Fibroblast of the aortic adventitia (primary cell): ENCODE results near the gene TICRR. TPM values are rescaled to one million over a fixed set of nuclear protein-coding genes. Genes with fewer than 3 reads are reported as not detected.

Experiments used
- DNase-seq: peaks from one replicate; pipeline ENCODE4 v3.0.0-alpha.2; 2010; ENCODE audit warnings: low read depth
- H3K4me3 ChIP-seq: 2 replicates; pipeline ENCODE4 v1.5.1; 2011; ENCODE audit warnings: low read depth, mild to moderate bottlenecking, control low read depth, low read length, moderate library complexity
- total RNA-seq: library from RNA; depleted of rRNA; stranded (reverse); fragments of >200 nt; gene quantifications from 2 replicates; pipeline ENCODE4 v1.2.3, GENCODE V29; 2012; ENCODE audit warnings: low replicate concordance
- TF ChIP-seq, protein P1 (sequence below): IDR thresholded peaks from 2 replicates; pipeline ENCODE4 v1.5.1; 2011; ENCODE audit warnings: mild to moderate bottlenecking, low read length, control low read depth, inconsistent platforms; ENCODE audit not compliant: insufficient read depth

The TICRR gene
- total RNA-seq, 1 donor, result 8.8 TPM

DNA sequence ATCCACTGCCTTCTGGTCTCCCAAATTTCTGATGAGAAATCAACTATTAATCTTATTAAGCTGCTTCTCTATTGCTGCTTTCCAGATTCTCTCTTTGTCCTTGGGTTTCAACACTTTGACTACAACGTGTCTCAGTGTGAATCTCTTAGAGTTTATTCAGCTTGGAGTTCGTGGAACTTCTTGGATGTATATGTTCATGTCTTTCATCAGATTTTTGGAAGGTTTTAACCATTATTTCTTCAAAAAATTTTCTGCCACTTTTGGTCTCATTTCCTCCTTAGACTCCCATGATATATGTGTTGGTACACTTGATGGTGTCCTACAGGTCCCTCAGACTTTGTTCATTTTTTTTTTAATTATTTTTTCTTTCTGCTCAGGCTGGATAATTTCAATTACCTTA, 36.0 kb downstream of the TICRR start:
- no peak for DNase-seq
- no peak overlapping the region for H3K4me3 ChIP-seq
- TF ChIP-seq, protein P1, sequence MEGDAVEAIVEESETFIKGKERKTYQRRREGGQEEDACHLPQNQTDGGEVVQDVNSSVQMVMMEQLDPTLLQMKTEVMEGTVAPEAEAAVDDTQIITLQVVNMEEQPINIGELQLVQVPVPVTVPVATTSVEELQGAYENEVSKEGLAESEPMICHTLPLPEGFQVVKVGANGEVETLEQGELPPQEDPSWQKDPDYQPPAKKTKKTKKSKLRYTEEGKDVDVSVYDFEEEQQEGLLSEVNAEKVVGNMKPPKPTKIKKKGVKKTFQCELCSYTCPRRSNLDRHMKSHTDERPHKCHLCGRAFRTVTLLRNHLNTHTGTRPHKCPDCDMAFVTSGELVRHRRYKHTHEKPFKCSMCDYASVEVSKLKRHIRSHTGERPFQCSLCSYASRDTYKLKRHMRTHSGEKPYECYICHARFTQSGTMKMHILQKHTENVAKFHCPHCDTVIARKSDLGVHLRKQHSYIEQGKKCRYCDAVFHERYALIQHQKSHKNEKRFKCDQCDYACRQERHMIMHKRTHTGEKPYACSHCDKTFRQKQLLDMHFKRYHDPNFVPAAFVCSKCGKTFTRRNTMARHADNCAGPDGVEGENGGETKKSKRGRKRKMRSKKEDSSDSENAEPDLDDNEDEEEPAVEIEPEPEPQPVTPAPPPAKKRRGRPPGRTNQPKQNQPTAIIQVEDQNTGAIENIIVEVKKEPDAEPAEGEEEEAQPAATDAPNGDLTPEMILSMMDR, result no peak

- TF ChIP-seq, protein P1, result no peak
- H3K4me3 ChIP-seq, result no peak overlapping the region
- DNase-seq, result no peak
Observed at GRCh38 chr15:89613031-89613430, 37.8 kb downstream of the TICRR start.

DNA sequence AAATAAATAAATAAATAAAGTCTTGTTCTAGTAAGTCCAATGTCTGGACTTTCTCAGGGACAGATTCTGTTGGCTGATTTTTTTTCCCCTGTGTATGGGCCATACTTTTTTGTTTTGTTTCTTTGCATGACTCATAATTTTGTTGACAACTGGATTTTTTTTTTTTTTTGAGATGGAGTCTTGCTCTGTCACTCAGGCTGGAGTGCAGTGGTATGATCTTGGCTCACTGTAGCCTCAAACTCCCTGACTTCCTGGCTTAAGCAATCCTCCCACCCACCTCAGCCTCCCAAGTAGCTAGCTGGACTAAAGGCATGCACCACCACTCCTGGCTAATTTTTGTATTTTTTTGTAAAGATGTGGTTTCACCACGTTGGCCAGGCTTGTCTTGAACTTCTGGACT, 38.9 kb downstream of the TICRR start:
- TF ChIP-seq, protein P1, result no peak
- no peak for DNase-seq
- H3K4me3 ChIP-seq, result no peak overlapping the region

- peak; percentile 21 for DNase-seq
- H3K4me3 ChIP-seq, result no peak overlapping the region
- TF ChIP-seq, protein P1, result no peak
Observed at GRCh38 chr15:89615135-89615534, 39.9 kb downstream of the TICRR start.

DNA sequence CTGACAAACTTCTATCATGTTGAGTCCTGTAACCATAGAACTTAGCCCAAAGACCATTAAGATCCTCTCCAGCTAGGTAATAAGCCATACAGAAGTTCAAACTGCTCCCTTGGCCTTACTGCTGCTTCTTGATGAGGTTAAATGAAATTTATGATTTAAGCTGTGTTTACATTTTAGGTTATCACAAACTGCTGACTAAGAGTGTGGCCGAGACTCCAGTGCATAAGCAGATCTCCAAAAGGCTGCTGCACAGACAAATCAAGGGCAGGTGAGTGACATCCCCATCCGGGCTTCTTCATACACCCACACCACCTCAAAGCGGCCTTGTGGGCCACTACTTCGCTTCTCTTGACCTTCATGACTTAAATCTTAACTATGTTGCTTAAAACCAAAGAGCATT, 41.0 kb downstream of the TICRR start:
- H3K4me3 ChIP-seq, result no peak overlapping the region
- DNase-seq, result no peak
- TF ChIP-seq, protein P1, result no peak

GRCh38 chr15:89621547-89621946, 46.3 kb downstream of the TICRR start:
- H3K4me3 ChIP-seq, result no peak overlapping the region
- TF ChIP-seq, protein P1, result no peak
- DNase-seq, result no peak

GRCh38 chr15:89623165-89623564, 47.9 kb downstream of the TICRR start:
- TF ChIP-seq, protein P1, result no peak
- H3K4me3 ChIP-seq, result no peak overlapping the region
- DNase-seq, result peak; percentile 37
